Breast epithelium (tissue), 4 donors: ENCODE data around the gene TCL1A. TPM values are rescaled to one million over a fixed set of nuclear protein-coding genes. Genes with fewer than 3 reads are reported as not detected.

Source experiments
- DNase-seq, 2 donors: peaks; one replicate each; pipeline ENCODE4 v3.0.0-alpha.2; 2019; ENCODE audit warnings: low spot score in 2 of 2
- H3K27ac ChIP-seq, 2 donors: fragments of 200-600 bp; sonication (generic) in 1 of 2; one replicate each; pipeline ENCODE4 v1.5.1; 2016 to 2019; ENCODE audit warnings: mild to moderate bottlenecking in 1 of 2
- H3K27me3 ChIP-seq, 2 donors: fragments of 200-600 bp; sonication (generic) in 1 of 2; one replicate each; pipeline versions ENCODE4 v1.5.1 to v1.6.0; 2017 to 2019; ENCODE audit warnings: control low read depth in 1 of 2, mild to moderate bottlenecking in 1 of 2
- H3K36me3 ChIP-seq: fragments of 200-600 bp; one replicate; pipeline ENCODE4 v1.5.1; 2019
- H3K4me1 ChIP-seq, 2 donors: fragments of 200-600 bp; sonication (generic); one replicate each; pipeline ENCODE4 v1.5.1; 2016 to 2019; ENCODE audit warnings: control low read depth in 1 of 2
- H3K4me3 ChIP-seq, 3 donors: fragments of 200-600 bp; sonication (generic); 1 replicate in 2 of 3; 2 replicates in 1 of 3; pipeline ENCODE4 v1.5.1; 2016 to 2019; ENCODE audit warnings: mild to moderate bottlenecking in 3 of 3, moderate library complexity in 2 of 3
- H3K9me3 ChIP-seq, 2 donors: fragments of 200-600 bp; sonication (generic) in 1 of 2; one replicate each; pipeline ENCODE4 v1.5.1; 2016 to 2019; ENCODE audit warnings: control low read depth in 1 of 2
- POLR2A ChIP-seq: fragments of 450-650 bp; IDR thresholded peaks from one replicate; pipeline ENCODE4 v1.6.1; 2016; ENCODE audit warnings: antibody characterized with exemption, mild to moderate bottlenecking, moderate library complexity
- POLR2AphosphoS5 ChIP-seq, 3 donors: sonication (generic); formaldehyde crosslinking; IDR thresholded peaks; one replicate each; pipeline ENCODE4 v1.6.1; 2017; ENCODE audit warnings: antibody characterized with exemption in 3 of 3
- intact Hi-C: fragments of 100-400 bp; cut with DNase I; formaldehyde crosslinking; loops from one replicate; pipeline ENCODE4 v1.15.1; 2023; ENCODE audit warnings: low total_unique reads
- total RNA-seq, 3 donors: library from RNA; depleted of rRNA; stranded (reverse); fragments of >200 nt; gene quantifications; one replicate each; pipeline ENCODE4 v1.1.0, GENCODE V29; 2016
- TF ChIP-seq, protein P1 (sequence below), 3 donors: fragments of 450-650 bp; IDR thresholded peaks; one replicate each; pipeline ENCODE4 v1.5.1; 2016 to 2017; ENCODE audit warnings: antibody characterized with exemption in 3 of 3, mild to moderate bottlenecking in 3 of 3, moderate library complexity in 3 of 3

The TCL1A gene
- total RNA-seq, 3 donors from 2014 or later, result not detected

DNA sequence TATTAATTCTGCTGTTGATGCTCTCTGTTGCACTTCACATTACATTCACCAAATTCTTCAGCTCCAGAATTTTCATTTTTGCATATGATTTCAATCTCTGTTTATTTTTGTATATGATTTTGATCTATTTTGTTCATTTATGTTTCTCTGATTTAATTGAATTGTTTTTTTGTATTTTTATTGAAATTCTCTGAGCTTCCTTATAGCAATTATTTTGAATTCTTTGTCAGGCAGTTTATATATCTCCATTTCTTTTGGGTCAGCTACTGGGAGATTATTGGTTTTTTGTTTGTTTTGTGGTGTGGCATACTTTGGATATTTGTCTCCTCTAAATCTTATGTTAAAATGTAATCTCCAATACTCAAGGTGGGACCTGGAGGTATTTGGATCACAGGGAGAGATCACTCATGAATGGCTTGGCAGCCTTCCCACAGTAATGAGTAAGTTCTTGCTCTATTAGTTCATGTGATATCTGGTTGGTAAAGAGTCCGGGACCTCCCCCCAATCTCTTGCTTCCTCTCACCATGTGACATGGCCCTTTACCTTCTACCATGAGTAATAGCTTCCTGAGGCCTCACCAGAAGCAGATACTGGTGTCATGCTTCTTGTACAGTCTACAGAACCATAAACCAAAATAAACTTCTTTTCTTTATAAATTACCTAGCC, 8.7 kb upstream of the TCL1A start:
- no peak for DNase-seq
- Histone ChIP-seq H3K4me1 (no peaks in the 10 kb centered on the region), H3K27me3 (no peaks in the 10 kb centered on the region), H3K9me3 (peaks cover 20 to 33% of the 10 kb centered on the region in 2 donors), H3K4me3 (no peak overlapping the region), H3K36me3 (no peaks in the 10 kb centered on the region), H3K27ac (no peak overlapping the region)
- TF ChIP-seq, protein P1, sequence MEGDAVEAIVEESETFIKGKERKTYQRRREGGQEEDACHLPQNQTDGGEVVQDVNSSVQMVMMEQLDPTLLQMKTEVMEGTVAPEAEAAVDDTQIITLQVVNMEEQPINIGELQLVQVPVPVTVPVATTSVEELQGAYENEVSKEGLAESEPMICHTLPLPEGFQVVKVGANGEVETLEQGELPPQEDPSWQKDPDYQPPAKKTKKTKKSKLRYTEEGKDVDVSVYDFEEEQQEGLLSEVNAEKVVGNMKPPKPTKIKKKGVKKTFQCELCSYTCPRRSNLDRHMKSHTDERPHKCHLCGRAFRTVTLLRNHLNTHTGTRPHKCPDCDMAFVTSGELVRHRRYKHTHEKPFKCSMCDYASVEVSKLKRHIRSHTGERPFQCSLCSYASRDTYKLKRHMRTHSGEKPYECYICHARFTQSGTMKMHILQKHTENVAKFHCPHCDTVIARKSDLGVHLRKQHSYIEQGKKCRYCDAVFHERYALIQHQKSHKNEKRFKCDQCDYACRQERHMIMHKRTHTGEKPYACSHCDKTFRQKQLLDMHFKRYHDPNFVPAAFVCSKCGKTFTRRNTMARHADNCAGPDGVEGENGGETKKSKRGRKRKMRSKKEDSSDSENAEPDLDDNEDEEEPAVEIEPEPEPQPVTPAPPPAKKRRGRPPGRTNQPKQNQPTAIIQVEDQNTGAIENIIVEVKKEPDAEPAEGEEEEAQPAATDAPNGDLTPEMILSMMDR (IDR thresholded peaks at IDR 0.05), result no peak
- TF ChIP-seq POLR2A (no peak), POLR2AphosphoS5 (IDR thresholded peaks at IDR 0.05) (no peak)
- intact Hi-C loops, result no loop called here

DNA sequence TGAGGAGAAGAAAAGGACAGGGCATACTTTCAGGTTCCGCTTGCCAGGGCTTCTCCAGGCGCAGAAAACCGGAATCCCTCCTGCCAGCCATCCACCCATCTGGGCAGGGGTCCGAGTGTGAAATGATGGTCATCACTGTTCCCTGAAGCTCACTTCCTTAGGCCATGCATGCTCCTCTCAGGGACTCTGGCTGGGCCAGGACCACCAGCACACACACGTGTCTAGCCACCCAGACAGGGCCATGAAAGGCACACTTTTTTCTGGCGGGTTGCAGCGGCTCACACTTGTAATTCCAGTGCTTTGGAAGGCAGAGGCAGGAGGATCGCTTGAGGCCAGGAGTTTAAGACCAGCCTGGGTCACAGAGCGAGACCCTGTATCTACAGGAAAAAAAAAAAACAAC, 1.5 kb downstream of the TCL1A start:
- H3K4me3 ChIP-seq, result no peak overlapping the region

DNA sequence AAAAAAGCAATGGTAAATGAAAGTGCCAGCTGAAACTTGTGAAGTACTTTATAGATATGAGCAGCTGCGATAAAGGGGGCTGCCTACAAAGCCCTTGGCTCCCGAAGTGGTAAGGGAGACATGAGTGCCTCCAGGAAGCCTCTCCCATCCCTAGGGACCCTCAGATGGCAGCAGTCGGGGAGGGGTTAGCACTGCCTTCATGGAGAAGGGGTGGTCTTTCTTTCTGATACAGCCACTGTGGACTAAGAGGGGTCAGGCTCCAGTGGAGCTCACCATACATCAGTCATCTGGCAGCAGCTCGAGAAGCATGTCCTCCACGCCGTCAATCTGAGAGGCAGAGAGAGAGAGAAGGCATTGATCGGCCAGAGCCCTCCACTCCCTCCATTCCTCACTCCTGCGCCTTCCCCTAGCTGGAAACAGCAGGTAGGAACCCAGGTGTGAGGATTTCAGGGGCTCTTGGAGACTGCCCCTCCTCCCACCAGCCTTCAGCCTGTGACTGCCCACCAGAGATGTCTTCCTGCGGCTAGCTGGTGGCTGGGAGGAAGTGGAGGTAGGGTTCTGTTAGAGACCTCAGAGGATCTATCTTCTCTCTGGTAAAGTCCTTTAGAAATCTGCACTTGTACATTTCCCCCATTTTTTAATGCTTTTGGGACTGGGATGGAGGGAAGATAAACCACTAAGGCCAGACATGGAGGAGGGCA, 2.3 kb downstream of the TCL1A start:
- Histone ChIP-seq H3K27me3 (peaks cover 0 to 22% of the 10 kb centered on the region in 2 donors), H3K4me1 (no peaks in the 10 kb centered on the region), H3K36me3 (no peaks in the 10 kb centered on the region), H3K9me3 (no peaks in the 10 kb centered on the region), H3K4me3 (no peak overlapping the region), H3K27ac (no peak overlapping the region)
- no peak for TF ChIP-seq POLR2A
- TF ChIP-seq, protein P1 (IDR thresholded peaks at IDR 0.05), result no peak
- no peak for TF ChIP-seq POLR2AphosphoS5 (IDR thresholded peaks at IDR 0.05)
- intact Hi-C loops, result no loop called here
- no peak for DNase-seq

More for the DNA sequence above, 1.5 kb downstream of the TCL1A start:
- Histone ChIP-seq H3K27me3 (peaks cover 0 to 22% of the 10 kb centered on the region in 2 donors), H3K4me1 (no peaks in the 10 kb centered on the region), H3K36me3 (no peaks in the 10 kb centered on the region), H3K9me3 (no peaks in the 10 kb centered on the region), H3K27ac (no peak overlapping the region)
- no peak for DNase-seq
- no peak for TF ChIP-seq POLR2A
- TF ChIP-seq POLR2AphosphoS5 (IDR thresholded peaks at IDR 0.05), result no peak
- TF ChIP-seq, protein P1 (IDR thresholded peaks at IDR 0.05), result no peak
- intact Hi-C loops, result no loop called here

DNA sequence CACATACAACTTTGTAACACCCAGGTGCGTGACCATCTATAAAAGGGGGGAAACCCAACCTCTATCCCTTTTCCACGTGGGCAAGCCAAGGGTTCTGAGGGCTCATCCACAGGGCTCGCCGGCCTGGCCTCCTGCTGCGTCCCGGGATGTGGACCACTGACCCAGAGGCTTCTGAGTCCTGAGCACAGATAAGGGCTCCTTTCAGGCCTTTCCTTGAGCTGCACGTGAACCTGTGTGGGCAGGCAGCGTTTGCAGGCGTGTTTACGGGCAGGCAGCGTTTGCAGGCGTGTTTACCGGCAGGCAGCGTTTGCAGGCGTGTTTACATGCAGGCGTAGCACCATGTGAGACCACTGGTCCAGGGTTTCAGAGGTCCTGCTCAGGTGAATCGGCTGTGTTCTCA, 3.8 kb downstream of the TCL1A start:
- Histone ChIP-seq H3K27ac (no peak overlapping the region), H3K36me3 (no peaks in the 10 kb centered on the region), H3K9me3 (no peaks in the 10 kb centered on the region), H3K4me1 (no peaks in the 10 kb centered on the region), H3K27me3 (peaks cover 0 to 22% of the 10 kb centered on the region in 2 donors), H3K4me3 (no peak overlapping the region)
- no peak for TF ChIP-seq POLR2A
- TF ChIP-seq POLR2AphosphoS5 (IDR thresholded peaks at IDR 0.05), result no peak
- TF ChIP-seq, protein P1 (IDR thresholded peaks at IDR 0.05), result no peak
- intact Hi-C loops, result no loop called here
- no peak for DNase-seq

DNA sequence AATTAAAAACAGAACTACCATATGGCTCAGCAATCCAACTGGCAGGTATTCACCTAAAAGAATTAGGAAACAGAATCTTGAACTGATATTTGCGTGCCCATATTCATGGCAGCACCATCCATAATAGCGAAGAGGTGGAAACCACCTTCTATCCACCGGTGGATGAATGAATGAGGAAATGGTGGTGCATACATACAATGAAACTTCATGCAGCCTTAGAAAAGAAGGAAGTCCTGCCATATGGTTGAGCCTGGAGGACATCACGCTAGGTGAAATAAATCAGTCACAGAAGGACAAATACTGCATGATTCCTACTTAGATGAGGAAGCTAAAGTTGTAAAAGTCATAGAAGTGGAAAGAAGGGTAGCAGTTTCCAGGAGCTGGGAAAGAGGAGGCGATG, 6.6 kb downstream of the TCL1A start:
- Histone ChIP-seq H3K9me3 (no peaks in the 10 kb centered on the region), H3K27me3 (peaks cover 0 to 13% of the 10 kb centered on the region in 2 donors), H3K4me3 (no peak overlapping the region), H3K36me3 (no peaks in the 10 kb centered on the region), H3K27ac (no peak overlapping the region), H3K4me1 (no peaks in the 10 kb centered on the region)
- TF ChIP-seq POLR2AphosphoS5 (IDR thresholded peaks at IDR 0.05), result no peak
- TF ChIP-seq POLR2A, result no peak
- TF ChIP-seq, protein P1 (IDR thresholded peaks at IDR 0.05), result no peak
- intact Hi-C loops, result no loop called here
- no peak for DNase-seq
